ENCODE data around the gene TMIGD1.
A peak's percentile ranks its signal among the peaks of the same experiment; 100 is the strongest.

The TMIGD1 gene

DNA sequence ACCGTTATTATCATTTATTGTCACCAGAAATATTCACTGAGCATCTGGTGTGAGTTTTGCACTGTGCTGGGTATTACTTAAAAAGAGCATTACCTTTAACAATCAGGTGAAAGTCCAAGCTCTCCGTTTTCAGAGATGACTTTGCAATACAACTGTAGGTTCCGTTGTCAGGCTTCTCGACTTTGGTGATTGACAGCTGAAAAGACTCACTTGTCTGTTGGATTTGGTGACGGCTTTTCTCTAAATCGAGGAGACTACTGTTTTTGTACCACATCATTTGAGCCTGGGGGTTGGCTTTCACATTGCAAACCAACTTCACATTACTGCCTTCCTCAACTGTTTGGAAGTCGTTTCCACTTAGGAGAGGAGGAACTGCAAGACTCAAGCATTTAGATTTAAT lies 9.1 kb downstream of the TMIGD1 start:
- DNase-seq, result no peak

DNA sequence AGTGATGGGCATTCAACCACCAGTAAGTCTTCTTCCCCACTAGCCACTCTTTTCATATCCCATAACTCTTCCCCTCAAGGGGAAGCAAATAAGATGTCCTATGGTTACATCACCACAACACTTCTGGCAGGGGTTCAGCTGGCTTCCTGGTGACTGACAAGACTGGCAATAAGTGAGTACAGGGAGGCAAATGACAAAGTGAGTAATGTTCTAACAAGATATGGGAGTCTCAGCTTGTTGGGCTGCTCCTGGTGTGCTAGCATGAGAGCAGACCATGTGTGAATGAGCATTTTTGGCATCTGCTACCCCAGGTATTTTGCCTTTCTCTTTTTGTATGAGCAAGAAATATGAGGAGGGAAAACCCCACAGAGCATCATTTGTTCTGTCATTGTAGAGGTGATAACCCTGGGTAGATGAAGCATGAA lies 9.9 kb downstream of the TMIGD1 start:
- DNase-seq, result peak; percentile 38

DNA sequence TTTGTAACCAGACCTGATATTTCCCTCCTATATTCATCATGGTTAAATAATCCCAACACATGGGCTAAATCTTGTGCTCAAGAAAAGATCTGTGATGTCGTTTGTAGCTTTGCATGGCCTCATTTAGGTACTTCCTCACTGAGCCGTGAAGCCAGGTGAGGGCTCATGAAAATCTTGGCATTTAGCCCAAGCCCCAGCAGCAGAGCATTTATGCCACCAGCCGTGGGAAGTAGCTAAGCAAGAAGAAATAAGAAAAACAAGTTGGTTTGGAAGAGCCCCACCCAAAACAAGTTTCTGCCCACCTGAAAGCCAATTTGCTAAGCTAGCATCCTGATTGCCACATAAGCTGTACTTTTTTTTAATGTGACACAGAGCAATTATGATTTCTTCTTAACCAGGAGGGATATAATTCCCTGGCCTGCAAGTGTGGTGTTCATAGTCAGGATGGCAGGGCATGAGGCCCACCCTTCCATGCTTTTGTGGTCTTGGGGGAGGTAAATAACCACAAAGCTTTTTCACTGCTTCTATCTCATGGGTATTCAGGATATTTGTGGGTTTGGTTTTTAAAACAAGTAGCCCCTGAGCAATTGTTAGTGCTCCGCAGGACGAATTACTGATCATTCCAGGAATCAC lies 10.5 kb downstream of the TMIGD1 start:
- DNase-seq, result peak; percentile 83

DNA sequence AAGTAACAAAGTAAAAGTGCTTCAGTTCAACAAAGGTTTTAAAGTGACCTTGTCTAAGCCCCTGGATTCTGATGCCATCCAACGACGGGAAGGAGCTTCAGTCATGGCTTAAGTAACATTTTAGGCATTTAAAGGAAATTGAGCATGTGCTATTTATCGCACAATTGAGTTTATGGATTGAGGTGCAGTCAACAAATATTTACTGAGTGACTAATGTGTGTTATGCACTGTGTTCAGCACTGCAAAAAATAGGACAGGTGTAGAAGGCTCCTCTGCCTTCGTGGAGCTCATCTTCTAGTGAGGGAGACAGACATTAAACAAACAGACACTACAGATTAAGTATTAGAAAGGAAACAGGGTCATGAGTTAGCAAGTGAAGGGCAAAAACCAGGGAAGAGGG lies 12.5 kb downstream of the TMIGD1 start:
- DNase-seq, result peak; percentile 69

DNA sequence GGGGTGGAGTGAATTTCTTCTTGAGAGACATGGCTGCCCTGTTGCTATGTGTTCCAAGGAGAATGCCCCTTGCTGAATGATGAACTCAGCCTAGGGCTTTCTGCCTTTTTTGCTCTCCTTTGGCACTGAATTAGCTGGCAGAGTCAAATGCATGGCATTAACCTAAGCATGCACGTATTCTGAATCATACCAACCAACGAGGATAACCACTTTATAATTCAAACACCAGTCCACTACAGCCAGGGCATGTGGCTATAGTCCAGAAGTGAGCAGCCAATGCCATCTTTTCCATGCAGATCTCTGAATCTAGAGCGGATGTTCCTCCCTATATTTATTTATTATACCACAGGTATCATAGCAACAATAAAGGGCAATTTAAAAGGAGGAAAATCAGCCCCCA lies 15.7 kb downstream of the TMIGD1 start:
- no peak for DNase-seq

DNA sequence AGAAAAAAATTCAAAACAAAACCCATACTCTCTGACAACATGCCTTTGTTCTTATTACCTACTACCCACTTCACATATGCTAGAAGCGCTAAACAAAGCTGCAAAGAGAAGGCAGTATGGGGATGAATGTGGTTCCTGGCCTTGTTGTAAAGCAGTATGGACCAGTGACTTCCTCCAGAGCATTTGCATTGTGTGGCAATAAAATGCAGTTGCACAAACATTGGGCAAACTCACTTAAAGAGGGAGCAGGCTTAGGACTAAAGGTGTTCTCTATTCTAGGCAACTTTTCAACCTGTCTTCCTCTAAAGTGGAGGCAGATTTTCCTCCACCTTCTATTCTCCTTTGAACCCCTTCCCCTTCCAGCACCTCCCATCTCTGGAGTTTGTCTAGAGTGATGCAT lies 17.1 kb downstream of the TMIGD1 start:
- DNase-seq, result no peak

DNA sequence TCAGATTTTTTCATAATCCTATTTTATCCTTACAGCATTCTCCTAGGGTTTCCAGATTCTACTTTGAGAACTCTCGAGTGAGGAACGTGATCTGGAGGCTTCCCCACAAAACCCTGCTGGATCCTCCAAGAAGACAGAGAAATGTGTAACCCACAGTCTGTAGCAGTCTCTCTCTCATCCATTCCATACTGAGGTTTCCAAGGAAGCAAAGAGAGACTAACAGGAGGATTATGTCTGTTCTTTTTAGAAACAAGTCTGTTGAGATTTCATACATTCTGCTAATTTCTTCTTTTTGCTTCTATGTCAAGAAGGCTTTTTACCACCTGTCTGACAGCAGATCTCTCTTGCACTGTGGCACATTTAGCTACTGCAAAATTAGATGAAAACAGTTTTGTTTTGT lies 18.8 kb downstream of the TMIGD1 start:
- DNase-seq, result no peak

DNA sequence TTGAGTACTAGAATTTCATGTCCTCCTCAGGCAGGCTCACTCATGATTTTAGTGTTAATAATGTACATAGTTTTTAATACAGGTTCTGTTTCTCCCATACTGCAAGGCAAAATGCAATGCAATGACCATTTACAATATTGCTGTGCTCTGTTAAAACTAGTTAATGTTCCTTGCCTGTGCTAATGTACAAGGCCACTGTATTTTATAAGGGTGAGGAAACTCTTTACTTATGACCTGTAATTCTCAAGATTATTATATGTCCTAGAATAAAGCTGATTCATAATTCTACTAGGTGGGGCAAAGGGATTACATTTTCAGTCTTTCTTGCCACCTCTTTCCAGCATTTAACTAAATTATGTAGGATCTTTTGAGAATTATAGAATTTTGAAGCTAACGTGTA lies 19.4 kb downstream of the TMIGD1 start:
- no peak for DNase-seq

DNA sequence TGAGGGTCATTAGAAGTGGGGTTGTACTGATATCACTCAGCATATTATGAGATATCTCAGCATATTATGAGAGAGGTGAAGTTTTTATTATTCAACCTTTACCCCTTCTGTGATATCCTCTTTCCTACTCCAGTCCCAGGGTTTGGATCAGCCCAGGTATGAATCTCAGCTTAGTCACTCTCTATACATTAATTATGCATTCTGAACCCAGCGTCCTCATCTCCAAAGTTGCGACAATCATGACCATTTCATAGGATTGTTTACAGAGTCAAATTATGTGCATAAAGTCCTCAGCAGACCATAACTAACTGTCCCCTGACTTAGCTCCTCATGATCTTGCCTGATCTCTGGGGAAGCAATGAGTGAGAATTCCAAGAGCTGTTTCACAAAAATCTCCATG lies 21.6 kb downstream of the TMIGD1 start:
- DNase-seq, result no peak

DNA sequence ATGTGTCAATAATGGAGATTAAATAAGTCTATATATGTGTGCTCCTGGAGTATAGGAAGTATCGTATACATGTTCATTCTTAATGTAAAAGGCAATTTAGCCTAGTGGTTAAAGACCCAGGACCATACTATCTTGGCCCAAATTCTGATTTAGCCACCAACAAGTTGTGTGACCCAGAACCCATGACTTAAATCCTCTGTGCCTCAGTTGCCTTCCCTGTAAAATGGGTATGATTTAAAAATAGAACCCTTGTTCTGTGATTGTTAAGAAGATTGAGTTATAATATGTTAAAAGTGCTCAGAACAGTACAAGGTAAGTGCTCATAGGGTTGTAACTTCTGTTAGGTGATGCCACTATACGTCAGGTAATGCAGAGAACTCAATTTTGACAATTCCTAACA lies 23.3 kb downstream of the TMIGD1 start:
- DNase-seq, result no peak

DNA sequence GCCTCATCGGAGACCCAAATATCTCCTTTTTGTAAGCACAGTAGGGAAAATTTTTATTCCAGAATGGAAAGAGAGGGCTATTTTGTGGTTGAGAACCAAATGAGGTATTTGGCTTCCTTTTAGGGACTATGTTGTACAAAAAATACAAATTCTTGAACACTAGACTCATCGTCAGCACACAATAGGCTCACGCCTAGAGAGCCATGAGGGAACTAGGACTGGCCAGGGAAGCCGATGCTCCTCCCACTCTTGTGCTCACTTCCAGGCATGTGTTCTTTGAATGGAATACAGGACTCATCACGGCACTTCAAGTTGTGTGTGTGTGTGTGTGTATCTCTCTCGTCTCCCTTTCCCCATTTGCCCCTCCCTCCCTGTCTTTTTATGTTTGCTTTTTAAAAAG lies 24.3 kb downstream of the TMIGD1 start:
- DNase-seq, result no peak

DNA sequence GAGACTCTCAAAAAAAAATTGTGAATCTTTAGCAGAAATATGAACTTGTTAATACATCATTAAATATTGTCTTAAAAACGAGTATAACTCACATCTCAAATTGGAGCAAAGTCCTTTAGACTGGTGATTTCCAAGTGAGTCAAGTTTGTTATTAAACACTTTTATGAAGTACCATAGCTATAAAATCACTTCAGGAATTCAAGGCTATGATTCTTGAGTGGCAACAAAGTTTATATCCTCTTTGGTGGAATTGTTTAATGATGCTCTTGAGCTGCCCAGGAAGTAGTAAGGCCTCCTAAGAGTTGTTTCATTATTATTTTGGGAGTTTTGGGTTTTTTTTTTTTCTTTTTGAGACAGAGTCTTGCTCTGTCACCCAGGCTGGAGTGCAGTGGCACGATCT lies 25.5 kb downstream of the TMIGD1 start:
- DNase-seq, result no peak

DNA sequence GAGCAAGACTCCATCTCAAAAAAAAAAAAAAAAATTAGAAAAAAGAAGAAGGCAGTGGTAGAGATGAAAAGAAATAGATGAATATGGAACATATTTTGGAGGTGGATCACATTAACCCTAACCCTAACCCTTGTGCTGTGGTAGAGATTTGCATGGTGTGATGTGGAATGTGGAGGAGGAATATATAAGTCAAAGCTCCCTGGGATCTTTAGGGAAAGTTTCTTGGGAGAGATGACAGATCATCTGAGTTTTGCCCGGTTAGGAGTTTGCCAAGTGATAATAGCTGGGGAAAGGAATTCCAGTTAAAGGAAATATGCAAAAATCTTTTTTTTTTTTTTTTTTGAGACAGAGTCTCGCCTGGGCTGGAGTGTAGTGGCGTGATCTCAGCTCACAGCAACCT lies 29.1 kb downstream of the TMIGD1 start:
- no peak for DNase-seq

DNA sequence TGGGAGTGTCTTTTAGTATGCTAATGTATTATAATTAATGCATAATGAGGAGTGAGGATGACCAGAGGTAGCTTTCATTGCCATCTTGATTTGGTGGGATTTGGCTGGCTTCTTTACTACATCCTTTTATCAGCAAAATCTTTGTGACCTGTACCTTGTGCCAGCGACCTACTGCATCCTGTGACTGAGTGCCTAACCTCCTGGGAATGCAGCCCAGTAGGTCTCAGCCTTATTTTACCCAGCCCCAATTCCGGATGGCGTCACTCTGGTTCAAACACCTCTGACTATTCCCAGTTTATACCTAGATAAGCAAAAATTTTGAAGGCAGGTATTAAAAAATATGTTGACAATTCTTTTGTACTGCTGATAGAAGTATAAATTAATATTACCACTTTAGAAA lies 31.6 kb downstream of the TMIGD1 start:
- DNase-seq, result no peak

DNA sequence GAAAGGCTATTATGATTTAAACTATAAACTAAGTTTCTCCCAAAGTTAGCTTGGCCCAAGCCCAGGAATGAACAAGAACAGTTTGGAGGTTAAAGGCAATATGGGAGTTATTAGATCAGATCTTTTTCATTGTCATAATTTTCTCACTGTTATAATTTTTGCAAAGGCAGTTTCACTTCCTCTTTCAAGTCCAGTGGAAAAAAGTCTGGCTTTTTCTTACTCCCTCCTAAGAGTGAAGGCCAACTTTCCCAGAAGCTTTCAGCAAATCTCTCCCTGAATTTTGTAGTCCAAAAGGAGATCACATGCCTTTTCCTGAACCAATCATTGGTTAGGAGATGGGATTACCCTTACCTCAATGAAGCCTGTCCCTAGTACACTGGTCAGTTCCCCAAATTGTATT lies 33.0 kb downstream of the TMIGD1 start:
- DNase-seq, result no peak

DNA sequence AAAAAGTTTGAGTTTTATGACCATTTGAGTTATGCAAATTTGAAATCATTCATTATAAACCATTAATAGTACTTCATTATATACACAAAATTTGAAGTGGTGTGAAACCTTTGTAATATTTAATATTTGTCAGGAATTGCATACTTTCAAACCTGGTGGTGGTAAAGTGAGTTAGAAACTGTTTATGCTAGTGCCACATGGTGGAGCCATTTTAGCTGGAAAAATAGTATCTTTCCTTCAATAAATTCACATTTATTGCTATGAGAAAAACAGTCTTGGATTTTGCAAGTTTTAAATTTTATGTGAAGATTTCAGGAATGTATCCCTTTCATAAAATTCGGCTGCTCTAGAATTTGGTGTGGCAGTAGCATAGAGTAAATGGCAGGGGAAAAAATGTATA lies 34.9 kb downstream of the TMIGD1 start:
- DNase-seq, result no peak

DNA sequence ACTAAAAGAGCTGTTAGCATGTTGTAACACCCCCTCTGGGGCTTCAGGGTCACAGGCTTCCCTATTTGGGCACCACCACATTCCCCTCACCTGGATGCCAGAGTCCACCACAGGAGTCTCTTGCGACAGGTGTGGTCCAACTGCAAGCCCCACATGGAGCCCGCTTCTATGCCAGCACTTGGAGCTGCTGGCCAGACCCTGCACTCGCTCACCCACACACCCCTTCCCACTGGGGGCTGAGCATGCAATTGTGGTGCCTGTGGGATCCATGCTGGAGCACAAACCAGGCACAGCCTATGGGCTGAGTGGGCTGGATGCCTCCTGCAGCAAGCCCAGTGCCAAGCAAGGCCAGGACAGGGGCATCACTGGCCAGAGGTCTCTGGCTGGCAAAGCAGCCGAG lies 36.1 kb downstream of the TMIGD1 start:
- DNase-seq, result no peak

DNA sequence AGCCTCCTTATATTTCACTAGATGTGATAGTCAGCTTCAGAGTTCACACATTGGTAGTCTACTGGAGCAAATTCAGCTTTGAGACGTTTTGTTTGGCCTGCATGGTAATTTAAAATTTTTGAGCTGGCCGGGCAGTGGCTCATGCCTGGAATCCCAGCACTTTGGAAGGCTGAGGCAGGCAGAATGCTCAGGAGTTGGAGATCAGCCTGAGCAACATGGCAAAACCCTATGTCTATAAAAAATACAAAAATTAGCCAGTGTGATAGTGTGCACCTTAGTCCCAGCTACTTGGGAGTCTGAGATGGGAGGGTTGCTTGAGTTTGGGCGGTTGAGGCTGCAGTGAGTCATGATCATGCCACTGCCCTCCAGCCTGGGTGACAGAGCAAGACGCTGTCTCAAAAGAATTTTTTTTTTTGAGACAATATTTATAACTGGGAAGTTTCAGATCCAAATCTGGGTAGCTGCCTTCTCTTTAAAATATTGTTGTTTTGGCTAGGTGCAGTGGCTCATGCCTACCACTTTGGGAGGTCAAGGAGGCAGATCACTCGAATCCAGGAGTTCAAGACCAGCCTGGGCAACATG lies 37.3 kb downstream of the TMIGD1 start:
- DNase-seq, result no peak

DNA sequence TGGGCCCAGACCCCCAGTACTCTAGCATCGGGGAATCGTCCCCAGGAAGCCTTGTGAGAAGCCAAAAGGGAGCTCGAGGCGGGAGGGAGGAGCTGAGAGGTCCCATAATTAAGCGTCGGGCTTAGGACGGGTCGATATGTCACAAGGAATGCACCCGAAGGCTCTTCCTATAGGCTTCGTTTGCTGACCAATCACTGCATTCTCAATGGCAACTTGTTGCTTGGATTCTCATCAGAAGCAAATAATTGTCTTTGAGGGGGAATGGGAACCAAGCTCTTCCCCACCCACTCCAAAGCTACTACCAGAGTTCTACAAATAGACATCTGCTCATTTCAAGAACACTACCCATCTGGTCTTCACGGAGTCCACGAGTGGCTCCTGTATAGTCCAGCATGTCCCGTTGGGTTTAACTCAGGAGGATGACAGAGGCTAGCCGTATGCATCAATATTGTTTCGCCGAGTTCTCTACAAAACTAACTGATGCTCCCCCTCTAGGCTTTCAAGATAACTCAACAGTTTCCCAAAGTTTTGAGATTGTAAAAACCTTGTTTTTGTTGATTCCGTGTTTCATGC lies 41.5 kb downstream of the TMIGD1 start:
- DNase-seq, result peak; percentile 67

DNA sequence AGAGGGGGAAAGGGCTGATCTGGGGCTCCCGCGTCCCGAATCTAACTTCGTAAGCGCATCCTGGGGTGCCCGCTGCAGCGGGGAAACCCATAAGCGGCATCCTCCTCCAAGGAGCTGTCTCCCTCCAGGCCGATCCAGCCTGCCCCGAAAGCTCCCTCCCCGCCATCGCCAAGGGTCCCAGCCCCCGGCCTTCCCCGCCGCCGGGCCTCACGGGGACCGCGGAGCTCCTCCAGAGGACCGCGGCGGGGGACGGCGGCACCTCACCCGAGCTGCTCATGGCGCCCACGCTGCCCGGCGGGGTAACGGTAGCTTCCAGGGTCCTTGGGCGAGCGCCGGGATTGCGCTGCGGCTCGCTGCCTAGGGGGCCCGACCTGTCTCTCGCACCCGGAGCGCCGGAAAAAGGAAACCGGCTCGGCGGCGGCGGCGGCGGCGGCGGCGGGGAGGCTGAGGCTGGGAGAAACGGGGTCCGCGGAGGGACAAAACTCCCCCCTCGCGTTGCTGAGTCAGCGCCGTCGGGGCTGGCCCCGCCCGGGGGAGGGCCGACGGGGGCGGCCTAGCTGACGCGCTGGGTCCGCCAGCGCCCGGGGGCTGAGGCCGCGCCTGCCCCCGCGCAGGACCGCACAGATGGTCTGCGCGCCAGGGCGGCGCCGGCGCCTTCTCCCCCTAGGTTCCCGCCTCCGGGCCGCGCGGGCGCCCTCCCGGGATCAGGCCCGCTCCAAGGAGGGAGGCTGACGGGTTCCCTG lies 42.1 kb downstream of the TMIGD1 start, which contains the start of gene BLMH:
BLMH (minus strand) TSS at position 402 of the 743 bp plus-strand sequence; CDS start at position 277, 125 bp downstream.
- DNase-seq, result peak; percentile 47

DNA sequence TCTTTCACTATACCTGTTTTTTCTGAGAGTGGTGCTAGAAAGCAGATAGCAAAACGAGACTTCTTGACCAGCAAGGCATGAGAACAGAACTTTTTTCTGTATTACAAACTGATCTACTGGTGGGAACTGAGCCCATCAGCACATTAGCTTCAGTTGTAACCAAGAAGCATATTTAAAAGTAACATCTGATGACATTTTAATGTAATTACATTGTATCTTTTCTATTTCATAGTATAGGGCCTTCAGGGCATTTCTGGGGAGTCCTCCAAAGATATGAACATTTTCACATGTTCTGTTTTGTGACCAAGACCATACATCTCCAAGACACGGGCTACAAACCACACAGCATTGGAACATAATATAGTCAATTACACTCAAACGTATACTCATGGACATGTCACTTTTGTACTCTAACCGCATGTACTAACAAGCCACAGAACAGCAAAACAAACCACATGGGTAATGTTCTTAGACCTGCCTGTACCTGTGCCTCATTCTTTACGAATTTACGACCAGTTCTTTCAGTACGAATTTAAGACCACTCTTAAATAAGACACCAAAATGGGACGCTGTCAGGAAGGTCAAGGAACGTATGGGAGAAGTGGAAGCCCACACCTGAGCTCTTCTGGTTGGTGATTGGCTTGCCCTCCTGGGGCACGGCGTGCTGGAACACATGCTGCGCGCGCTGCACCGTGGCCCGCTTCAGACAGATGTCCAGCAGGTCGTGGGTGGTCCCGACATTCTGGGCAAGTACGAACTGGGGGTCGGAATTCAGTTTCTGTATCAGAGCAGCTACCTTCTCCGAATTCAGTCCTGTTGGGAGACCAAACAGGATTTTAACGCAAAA lies 42.9 kb downstream of the TMIGD1 start:
- peak; percentile 38 for DNase-seq

DNA sequence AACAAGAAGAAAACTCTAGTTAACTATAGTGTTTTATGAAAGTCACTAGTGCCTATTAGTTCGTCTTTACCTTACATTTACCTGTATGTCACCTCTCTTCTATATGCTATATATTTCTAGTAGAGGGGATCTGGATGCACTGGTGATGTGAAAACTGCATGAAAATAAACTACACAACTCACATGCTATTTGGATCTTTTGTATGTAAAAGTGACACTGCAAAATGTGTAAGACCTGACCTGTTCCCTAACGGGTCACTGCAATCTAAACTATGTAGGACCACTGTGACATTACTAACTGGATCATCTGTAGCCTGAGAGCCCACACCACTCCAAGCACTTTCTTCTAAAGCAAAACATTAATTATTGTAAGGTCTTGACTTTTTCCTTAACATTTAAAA lies 43.8 kb downstream of the TMIGD1 start:
- DNase-seq, result no peak

DNA sequence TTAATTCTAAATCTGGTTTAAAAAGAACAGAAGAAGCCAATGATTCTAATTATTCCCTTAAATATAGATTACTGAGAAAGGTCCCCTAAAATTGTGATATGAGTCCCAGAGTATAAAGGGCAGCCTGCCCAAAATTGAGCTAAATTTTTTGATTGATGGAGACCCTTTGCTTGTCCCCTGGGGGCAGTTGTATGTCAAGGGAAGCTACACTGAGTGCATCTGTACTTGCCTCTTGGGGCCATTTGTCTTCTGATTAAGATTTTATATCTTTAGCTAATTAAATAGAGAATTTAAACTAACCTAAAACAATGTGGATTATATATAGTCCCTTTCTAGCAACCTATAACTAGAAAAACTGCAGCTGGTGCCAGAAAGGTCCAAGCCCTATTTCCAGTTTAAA lies 54.7 kb downstream of the TMIGD1 start:
- no peak for DNase-seq

Measured in NCI-H510A treated with DMSO at 0.1 percent for 48 hours (cell line).